ENCODE measurements around the gene ADORA1.

- no peak for TF ChIP-seq CTCF (IDR thresholded peaks at IDR 0.05; ENCODE audit: low read length)
- TF ChIP-seq EZH2 (optimal IDR thresholded peaks at IDR 0.05; ENCODE audit: low read depth, low read length) = no peak
Observed at GRCh38 chr1:203153989-203154821, 26.7 kb downstream of the ADORA1 start.

Data from MM.1S (cell line).